Measurements from ENCODE around the gene NR2F1-AS1. TPM values are rescaled to one million over a fixed set of nuclear protein-coding genes. Genes with fewer than 3 reads are reported as not detected.

The NR2F1-AS1 gene
- total RNA-seq, 1 experiment from 2014 or later: 27.0 TPM

GRCh38 chr5:93595420-93596147, 14.6 kb upstream of the NR2F1-AS1 start:
- Histone ChIP-seq H3K4me3 (ENCODE audit: low read depth in 2 of 2, low read length in 2 of 2) (no peak overlapping the region), H3K27me3 (ENCODE audit: control insufficient read depth, insufficient read depth, low read length) (no peaks in the 10 kb centered on the region), H3K36me3 (ENCODE audit: control insufficient read depth, insufficient read depth, low read length) (peaks cover 5% of the 10 kb centered on the region), H3K9me3 (ENCODE audit: control insufficient read depth, insufficient read depth, low read depth, low read length) (no peaks in the 10 kb centered on the region), H3K4me1 (ENCODE audit: control insufficient read depth, insufficient read depth, low read length) (peaks cover 5% of the 10 kb centered on the region; the same call in 1 of the 2 replicates), H3K27ac (ENCODE audit: low read length) (no peak overlapping the region)
- POLR2A ChIA-PET: no interaction called here
- no peak for ATAC-seq
- intact Hi-C loops (cut with micrococcal nuclease; ENCODE audit: unreplicated experiment) (no loop called here), in situ Hi-C loops (cut with HindIII; ENCODE audit: low pct_unique_long_range_greater_than_20kb, low sequenced_read_pairs) (no loop called here)
- DNase-seq (ENCODE audit: low read depth, low spot score): no peak
- no peak for TF ChIP-seq CTCF (IDR thresholded peaks at IDR 0.05)
- no peak for TF ChIP-seq POLR2AphosphoS5 (IDR thresholded peaks at IDR 0.05; ENCODE audit: low read depth, low read length)
- no peak for TF ChIP-seq SIN3A (IDR thresholded peaks at IDR 0.05; ENCODE audit: borderline replicate concordance, insufficient read depth, low read depth, low read length)
- TF ChIP-seq TCF7L2 (IDR thresholded peaks at IDR 0.05; ENCODE audit: low read depth, low read length): no peak
- TF ChIP-seq REST (IDR thresholded peaks at IDR 0.05; ENCODE audit: insufficient read depth in 1 of 2, low read depth in 2 of 2, low read length in 1 of 2): no peak
- CTCF ChIA-PET: no interaction called here
- BruUV-seq (replicated peaks): no TSS peak

GRCh38 chr5:93594591-93595419, 13.8 kb upstream of the NR2F1-AS1 start:
- POLR2A ChIA-PET: no interaction called here
- DNase-seq (ENCODE audit: low read depth, low spot score) (no peak), ATAC-seq (no peak)
- Histone ChIP-seq H3K27ac (ENCODE audit: low read length) (no peak overlapping the region), H3K9me3 (ENCODE audit: control insufficient read depth, insufficient read depth, low read depth, low read length) (no peaks in the 10 kb centered on the region), H3K4me3 (ENCODE audit: low read depth in 2 of 2, low read length in 2 of 2) (no peak overlapping the region), H3K4me1 (ENCODE audit: control insufficient read depth, insufficient read depth, low read length) (no peaks in the 10 kb centered on the region), H3K27me3 (ENCODE audit: control insufficient read depth, insufficient read depth, low read length) (no peaks in the 10 kb centered on the region), H3K36me3 (ENCODE audit: control insufficient read depth, insufficient read depth, low read length) (peaks cover 5% of the 10 kb centered on the region)
- TF ChIP-seq SIN3A (IDR thresholded peaks at IDR 0.05; ENCODE audit: borderline replicate concordance, insufficient read depth, low read depth, low read length): no peak
- TF ChIP-seq TCF7L2 (IDR thresholded peaks at IDR 0.05; ENCODE audit: low read depth, low read length): no peak
- no peak for TF ChIP-seq POLR2AphosphoS5 (IDR thresholded peaks at IDR 0.05; ENCODE audit: low read depth, low read length)
- no peak for TF ChIP-seq CTCF (IDR thresholded peaks at IDR 0.05)
- TF ChIP-seq REST (IDR thresholded peaks at IDR 0.05; ENCODE audit: insufficient read depth in 1 of 2, low read depth in 2 of 2, low read length in 1 of 2): no peak
- in situ Hi-C loops (cut with HindIII; ENCODE audit: low pct_unique_long_range_greater_than_20kb, low sequenced_read_pairs) (no loop called here), intact Hi-C loops (cut with micrococcal nuclease; ENCODE audit: unreplicated experiment) (no loop called here)
- CTCF ChIA-PET: no interaction called here
- BruUV-seq (replicated peaks): no TSS peak

Measured in Panc1 (cell line).